ENCODE results near the gene KRCC1.
"Not testable (repeated sequence)": the region's sequence is repeated elsewhere in the genome, so short reads cannot be mapped to it uniquely, and the experiment has no call there.

KRCC1 gene

GRCh38 chr2:88036606-88037005, 19.0 kb downstream of the KRCC1 start:
- DNase-seq = no peak

- no peak for DNase-seq
Measured at GRCh38 chr2:88036182-88036581, 19.4 kb downstream of the KRCC1 start.

GRCh38 chr2:88032070-88032702, 23.4 kb downstream of the KRCC1 start:
- no peak for DNase-seq

GRCh38 chr2:88028931-88029330, 26.7 kb downstream of the KRCC1 start:
- DNase-seq = no peak

- DNase-seq = no peak
Measured at GRCh38 chr2:88027697-88028389, 27.7 kb downstream of the KRCC1 start.

GRCh38 chr2:88024509-88024908, 31.1 kb downstream of the KRCC1 start:
- DNase-seq = no peak

- DNase-seq = no peak
Measured at GRCh38 chr2:88022669-88022921, 33.0 kb downstream of the KRCC1 start.

GRCh38 chr2:88019985-88020384, 35.6 kb downstream of the KRCC1 start:
- DNase-seq = no peak

GRCh38 chr2:88018909-88019308, 36.7 kb downstream of the KRCC1 start:
- DNase-seq = no peak

GRCh38 chr2:88018077-88018805, 37.3 kb downstream of the KRCC1 start:
- not testable (repeated sequence) for DNase-seq

GRCh38 chr2:88017780-88018038, 37.9 kb downstream of the KRCC1 start:
- not testable (repeated sequence) for DNase-seq

- peak in 1 of 2 donors; percentile 63 for DNase-seq
Measured at GRCh38 chr2:88016960-88017779, 38.4 kb downstream of the KRCC1 start.

- peak; percentile 77 to 85 for DNase-seq
Measured at GRCh38 chr2:88016086-88016959, 39.3 kb downstream of the KRCC1 start, which contains the start of gene RNU2-63P. Gene RNU2-63P (minus strand): TSS chr2:88016547.

GRCh38 chr2:88011011-88011410, 44.6 kb downstream of the KRCC1 start:
- DNase-seq = no peak

GRCh38 chr2:88010136-88010535, 45.4 kb downstream of the KRCC1 start:
- no peak for DNase-seq

- DNase-seq = no peak
Measured at GRCh38 chr2:88006912-88007439, 48.6 kb downstream of the KRCC1 start.

GRCh38 chr2:88005776-88006175, 49.8 kb downstream of the KRCC1 start:
- DNase-seq = no peak

GRCh38 chr2:88003074-88003755, 52.4 kb downstream of the KRCC1 start:
- no peak for DNase-seq

GRCh38 chr2:88002359-88002707, 53.2 kb downstream of the KRCC1 start:
- no peak for DNase-seq

- not testable (repeated sequence) for DNase-seq
Measured at GRCh38 chr2:88000474-88000873, 55.1 kb downstream of the KRCC1 start.

- DNase-seq = no peak
Measured at GRCh38 chr2:87996570-87996969, 59.0 kb downstream of the KRCC1 start.

GRCh38 chr2:87995756-87996155, 59.8 kb downstream of the KRCC1 start:
- no peak for DNase-seq

Measured in CD4-positive, alpha-beta T cell treated with Interleukin-4 for 1 hour (primary cell).